ENCODE measurements around the gene TCHHL1. TPM values are rescaled to one million over a fixed set of nuclear protein-coding genes. Genes with fewer than 3 reads are reported as not detected.

TCHHL1 gene
- total and polyA plus RNA-seq, 2 of the 4 experiments (the other 2 are of a cell fraction), result not detected

- Histone ChIP-seq H3K23ac (ENCODE audit: low read depth, low read length) (no peak overlapping the region), H3K14ac (replicated peaks; ENCODE audit: low read depth, low read length) (no peak overlapping the region), H4K8ac (ENCODE audit: low read depth in 2 of 2, low read length in 2 of 2) (no peak overlapping the region), H2AK5ac (ENCODE audit: low read depth, low read length) (no peak overlapping the region), H3K27me3 (ENCODE audit: control insufficient read depth, insufficient read depth, low read length) (peaks cover 28% of the 10 kb centered on the region), H3K27ac (ENCODE audit: insufficient read depth, low read length) (no peak overlapping the region), H2BK15ac (ENCODE audit: low read depth, low read length) (no peak overlapping the region), H2AFZ (replicated peaks; ENCODE audit: low read length, poor library complexity) (no peak overlapping the region), H3K4ac (ENCODE audit: low read depth, low read length) (no peak overlapping the region), H3K56ac (ENCODE audit: extremely low read depth, insufficient read depth, low read length) (no peak overlapping the region), H4K5ac (ENCODE audit: low read depth, low read length) (no peak overlapping the region), H3K4me1 (ENCODE audit: control insufficient read depth, insufficient read depth, low read length) (no peaks in the 10 kb centered on the region; the same call in 1 of the 2 replicates), H3K9me3 (ENCODE audit: control insufficient read depth, insufficient read depth, low read length) (no peaks in the 10 kb centered on the region), H3K9me1 (ENCODE audit: insufficient read depth, low read length) (no peaks in the 10 kb centered on the region), H2BK120ac (ENCODE audit: low read depth, low read length) (no peak overlapping the region), H3K36me3 (ENCODE audit: control insufficient read depth, insufficient read depth, low read length) (no peaks in the 10 kb centered on the region), H3K9ac (ENCODE audit: low read depth, low read length) (no peak overlapping the region), H2BK5ac (ENCODE audit: low read depth, low read length, poor library complexity, severe bottlenecking) (no peak overlapping the region), H3K4me3 (ENCODE audit: insufficient read depth, low read depth, low read length) (no peak overlapping the region), H2AK9ac (replicated peaks; ENCODE audit: low read depth, low read length, poor library complexity) (no peak overlapping the region), H4K91ac (ENCODE audit: insufficient read depth, low read depth, low read length) (no peak overlapping the region), H3K79me1 (ENCODE audit: low read depth in 1 of 2, low read length in 2 of 2) (no peaks in the 10 kb centered on the region), H2BK20ac (ENCODE audit: low read depth, low read length) (no peak overlapping the region), H3K18ac (ENCODE audit: low read depth, low read length) (no peak overlapping the region), H4K20me1 (ENCODE audit: insufficient read depth, low read length) (no peaks in the 10 kb centered on the region), H3K4me2 (ENCODE audit: low read depth, low read length) (no peak overlapping the region)
- dilution Hi-C loops (cut with HindIII; ENCODE audit: low sequenced_read_pairs, unreplicated experiment) (no loop called here), in situ Hi-C loops (cut with MboI; ENCODE audit: low sequenced_read_pairs) (no loop called here), intact Hi-C loops (cut with micrococcal nuclease) (no loop called here)
- WGBS, 2 experiments (ENCODE audit: extremely low coverage in 2 of 2, insufficient read length in 1 of 2), result no CpG with 5 or more reads among the region's 1 CpG
- ChIA-PET CTCF (no interaction called here), POLR2A (ENCODE audit: unreplicated experiment) (no interaction called here)
- BruUV-seq (replicated peaks), result no TSS peak
- TF ChIP-seq CTCF (conservative IDR thresholded peaks at IDR 0.05; ENCODE audit: low read depth, low read length) (no peak), BHLHE40 (IDR thresholded peaks at IDR 0.05; ENCODE audit: low read depth, low read length) (no peak), SMC3 (IDR thresholded peaks at IDR 0.05; ENCODE audit: low read depth, low read length) (no peak), CEBPB (IDR thresholded peaks at IDR 0.05; ENCODE audit: low read depth, low read length) (no peak), MXI1 (IDR thresholded peaks at IDR 0.05; ENCODE audit: borderline replicate concordance, low read depth, low read length) (no peak), FOS (IDR thresholded peaks at IDR 0.05; ENCODE audit: low read depth, low read length) (no peak), ELK1 (IDR thresholded peaks at IDR 0.05; ENCODE audit: borderline replicate concordance, low read depth, low read length) (no peak), MAZ (IDR thresholded peaks at IDR 0.05; ENCODE audit: borderline replicate concordance, low read depth, low read length) (no peak), NFE2L2 (IDR thresholded peaks at IDR 0.05; ENCODE audit: low read depth, low read length) (no peak), RAD21 (IDR thresholded peaks at IDR 0.05; ENCODE audit: low read length) (no peak), RFX5 (IDR thresholded peaks at IDR 0.05; ENCODE audit: low read depth, low read length) (no peak), USF2 (IDR thresholded peaks at IDR 0.05; ENCODE audit: low read depth, low read length) (no peak), MAFK (IDR thresholded peaks at IDR 0.05; ENCODE audit: low read depth, low read length) (no peak), POLR2A (IDR thresholded peaks at IDR 0.05; ENCODE audit: low read depth, low read length) (no peak), CHD1 (IDR thresholded peaks at IDR 0.05; ENCODE audit: low read depth, low read length) (no peak), RCOR1 (IDR thresholded peaks at IDR 0.05; ENCODE audit: insufficient replicate concordance, low read length) (no peak)
- ATAC-seq (ENCODE audit: low read depth), result no peak
- DNase-seq, result no peak
These were observed 46.8 kb downstream of the TCHHL1 start for GRCh38 chr1:152042030-152042429.
